Hepatocyte (in vitro differentiated cells): ENCODE measurements around the gene FYN. TPM values are rescaled to one million over a fixed set of nuclear protein-coding genes. Genes with fewer than 3 reads are reported as not detected.

Experiments
- DNase-seq: peaks from one replicate; pipeline ENCODE4 v3.0.0-alpha.2; 2016; ENCODE audit warnings: low spot score
- H2AFZ ChIP-seq: fragments of 200-600 bp; sonication (generic); 2 replicates; pipeline ENCODE4 v1.6.0; 2016; ENCODE audit warnings: antibody characterized with exemption, mild to moderate bottlenecking
- H3K27ac ChIP-seq: fragments of 200-600 bp; sonication (generic); 2 replicates; pipeline ENCODE4 v1.5.1; 2016; ENCODE audit warnings: mild to moderate bottlenecking
- H3K27me3 ChIP-seq: fragments of 200-600 bp; sonication (generic); 2 replicates; pipeline ENCODE4 v1.6.1; 2016
- H3K36me3 ChIP-seq: fragments of 200-600 bp; sonication (generic); replicated peaks from 2 replicates; pipeline ENCODE4 v1.5.1; 2016; ENCODE audit warnings: low read depth; ENCODE audit not compliant: insufficient read depth
- H3K4me1 ChIP-seq: fragments of 200-600 bp; sonication (generic); 2 replicates; pipeline ENCODE4 v1.5.1; 2016; ENCODE audit warnings: mild to moderate bottlenecking, moderate library complexity; ENCODE audit not compliant: insufficient read depth
- H3K4me2 ChIP-seq: fragments of 200-600 bp; sonication (generic); 2 replicates; pipeline ENCODE4 v1.6.0; 2016
- H3K4me3 ChIP-seq: fragments of 200-600 bp; sonication (generic); 2 replicates; pipeline ENCODE4 v1.5.1; 2016; ENCODE audit warnings: mild to moderate bottlenecking
- H3K79me2 ChIP-seq: fragments of 200-600 bp; sonication (generic); 2 replicates; pipeline ENCODE4 v1.6.0; 2017; ENCODE audit warnings: mild to moderate bottlenecking
- H3K9me2 ChIP-seq: fragments of 200-600 bp; sonication (generic); replicated peaks from 2 replicates; pipeline ENCODE4 v1.6.0; 2017; ENCODE audit warnings: mild to moderate bottlenecking; ENCODE audit not compliant: insufficient read depth
- H3K9me3 ChIP-seq: fragments of 200-600 bp; sonication (generic); 2 replicates; pipeline ENCODE4 v1.5.1; 2016; ENCODE audit warnings: low read depth, mild to moderate bottlenecking
- H4K20me1 ChIP-seq: fragments of 200-600 bp; sonication (generic); 2 replicates; pipeline ENCODE4 v1.6.0; 2016; ENCODE audit warnings: mild to moderate bottlenecking; ENCODE audit not compliant: insufficient read depth, poor library complexity, severe bottlenecking
- CTCF ChIP-seq: fragments of 200-600 bp; sonication (generic); IDR thresholded peaks from 2 replicates; pipeline ENCODE4 v1.5.1; 2016; ENCODE audit warnings: antibody characterized with exemption, mild to moderate bottlenecking; ENCODE audit not compliant: poor library complexity
- EZH2 ChIP-seq: fragments of 200-600 bp; sonication (generic); IDR thresholded peaks from 2 replicates; pipeline ENCODE4 v1.6.1; 2016; ENCODE audit warnings: antibody characterized with exemption, mild to moderate bottlenecking, borderline replicate concordance
- EZH2phosphoT487 ChIP-seq: fragments of 200-600 bp; sonication (generic); IDR thresholded peaks from one replicate; pipeline ENCODE4 v1.6.1; 2018; ENCODE audit warnings: antibody characterized with exemption, mild to moderate bottlenecking, low read depth, moderate library complexity; ENCODE audit not compliant: unreplicated experiment, severe bottlenecking
- WGBS: methylation state at CpG from one replicate; pipeline ENCODE4 v1.1.6; 2016; ENCODE audit warnings: low lambda C conversion rate; ENCODE audit errors: missing lambda C conversion rate; 5-methylcytosine and 5-hydroxymethylcytosine counted together
- polyA plus RNA-seq: library from polyadenylated mRNA; unstranded; fragments of >200 nt; fragmentation: Nextera tagmentation; extraction: Ambion mirVana; gene quantifications from 2 replicates; pipeline ENCODE4 v1.2.1, GENCODE V29; 2016
- total RNA-seq: library from RNA; depleted of rRNA; stranded (reverse); fragments of >200 nt; gene quantifications from 2 replicates; pipeline ENCODE4 v1.2.3, GENCODE V29; 2014

FYN gene
- total and polyA plus RNA-seq, 2 experiments from 2014 or later, result 40.0 to 70.1 TPM

- Histone ChIP-seq H3K27ac (no peak overlapping the region), H3K9me3 (no peaks in the 10 kb centered on the region), H3K4me3 (no peak overlapping the region), H3K4me2 (no peak overlapping the region), H3K36me3 (no peaks in the 10 kb centered on the region), H4K20me1 (no peaks in the 10 kb centered on the region), H3K4me1 (no peaks in the 10 kb centered on the region), H2AFZ (no peak overlapping the region), H3K9me2 (no peaks in the 10 kb centered on the region), H3K27me3 (no peaks in the 10 kb centered on the region), H3K79me2 (no peaks in the 10 kb centered on the region)
- 87% methylated on average over 7 of the region's 7 CpGs for WGBS
- no peak for DNase-seq
- no peak for TF ChIP-seq EZH2phosphoT487
- no peak for TF ChIP-seq EZH2
- no peak for TF ChIP-seq CTCF
These were observed 47.3 kb upstream of the FYN start for GRCh38 chr6:111920578-111920977.

- no peaks in the 10 kb centered on the region for H3K79me2 ChIP-seq
- no peak overlapping the region for H3K4me3 ChIP-seq
- no peak for DNase-seq
- no peaks in the 10 kb centered on the region for H3K4me1 ChIP-seq
- H3K36me3 ChIP-seq, result no peaks in the 10 kb centered on the region
- no peaks in the 10 kb centered on the region for H3K27me3 ChIP-seq
- H2AFZ ChIP-seq, result no peak overlapping the region
- H3K9me3 ChIP-seq, result no peaks in the 10 kb centered on the region
- H3K27ac ChIP-seq, result no peak overlapping the region
- no peaks in the 10 kb centered on the region for H4K20me1 ChIP-seq
- no peak for TF ChIP-seq EZH2phosphoT487
- no peak for TF ChIP-seq CTCF
- TF ChIP-seq EZH2, result no peak
- H3K9me2 ChIP-seq, result no peaks in the 10 kb centered on the region
- 80% methylated on average over 5 of the region's 5 CpGs for WGBS
- no peak overlapping the region for H3K4me2 ChIP-seq
These were observed 45.6 kb upstream of the FYN start for GRCh38 chr6:111918825-111919224.

- Histone ChIP-seq H3K4me2 (no peak overlapping the region), H4K20me1 (no peaks in the 10 kb centered on the region), H3K9me2 (no peaks in the 10 kb centered on the region), H3K4me1 (no peaks in the 10 kb centered on the region), H3K27me3 (no peaks in the 10 kb centered on the region), H3K9me3 (no peaks in the 10 kb centered on the region), H2AFZ (no peak overlapping the region), H3K36me3 (no peaks in the 10 kb centered on the region), H3K27ac (no peak overlapping the region), H3K79me2 (no peaks in the 10 kb centered on the region), H3K4me3 (no peak overlapping the region)
- no peak for DNase-seq
- no peak for TF ChIP-seq EZH2phosphoT487
- TF ChIP-seq EZH2, result no peak
- no peak for TF ChIP-seq CTCF
These were observed 43.5 kb upstream of the FYN start for GRCh38 chr6:111916747-111917146.

GRCh38 chr6:111914617-111915016 lies 41.4 kb upstream of the FYN start:
- Histone ChIP-seq H3K9me3 (no peaks in the 10 kb centered on the region), H3K9me2 (no peaks in the 10 kb centered on the region), H3K27me3 (no peaks in the 10 kb centered on the region), H2AFZ (no peak overlapping the region), H3K79me2 (no peaks in the 10 kb centered on the region), H3K27ac (no peak overlapping the region), H3K4me2 (no peak overlapping the region), H4K20me1 (no peaks in the 10 kb centered on the region), H3K36me3 (no peaks in the 10 kb centered on the region), H3K4me3 (no peak overlapping the region), H3K4me1 (no peaks in the 10 kb centered on the region)
- WGBS, result 100% methylated on average over 1 of the region's 1 CpG
- DNase-seq, result no peak
- TF ChIP-seq EZH2phosphoT487 (no peak), EZH2 (no peak), CTCF (no peak)
